ENCODE results near the gene PHF1. TPM values are rescaled to one million over a fixed set of nuclear protein-coding genes. Genes with fewer than 3 reads are reported as not detected.
"Not testable (repeated sequence)": the region's sequence is repeated elsewhere in the genome, so short reads cannot be mapped to it uniquely, and the experiment has no call there.

Gene PHF1
- total RNA-seq, 2 donors from 2014 or later = 21.9 to 39.5 TPM

DNA sequence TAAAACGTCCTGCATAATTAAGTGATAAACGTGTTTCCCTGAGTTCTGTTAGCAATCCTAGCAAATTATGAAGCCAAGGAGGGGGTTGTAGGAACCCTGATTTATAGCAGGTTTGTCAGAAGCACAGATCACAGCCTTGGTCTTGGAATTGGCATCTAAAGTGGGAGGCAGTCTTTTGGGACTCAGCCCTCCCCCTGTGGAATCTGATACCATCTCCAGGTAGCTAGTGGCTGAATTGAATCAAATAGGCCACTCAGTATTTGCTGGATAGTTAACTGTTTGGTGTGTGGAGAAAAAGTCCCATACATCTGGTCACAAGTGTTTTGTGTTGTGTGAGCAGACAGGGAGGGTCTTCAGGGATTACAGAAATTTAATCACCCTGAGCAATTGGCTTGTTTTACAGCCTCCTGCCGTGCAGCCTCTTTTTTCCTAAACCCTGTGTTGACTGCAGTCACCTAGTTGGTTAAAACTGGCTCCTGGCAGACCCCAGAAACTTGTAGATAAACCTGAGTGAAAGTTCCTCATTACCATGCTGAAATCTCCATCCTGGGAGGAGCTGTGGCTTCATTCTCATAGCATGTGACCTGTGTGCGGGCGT is 38.2 kb upstream of the PHF1 start:
- no peak for DNase-seq
- intact Hi-C loops (cut with DNase I) = no loop called here
- no peaks in the 10 kb centered on the region for H3K4me1 ChIP-seq
- H3K9me3 ChIP-seq = no peaks in the 10 kb centered on the region
- no peaks in the 10 kb centered on the region for H3K27me3 ChIP-seq
- H3K36me3 ChIP-seq = no peaks in the 10 kb centered on the region
- H3K4me3 ChIP-seq = no peak overlapping the region
- TF ChIP-seq CTCF (IDR thresholded peaks at IDR 0.05) = no peak
- peak overlapping the region in 1 of 2 donors; percentile 14 for H3K9ac ChIP-seq (ENCODE audit: low read depth in 2 of 2, low read length in 2 of 2)
- no peak overlapping the region for H3K27ac ChIP-seq

- Histone ChIP-seq H3K9ac (ENCODE audit: low read depth in 2 of 2, low read length in 2 of 2) (no peak overlapping the region), H3K4me1 (no peaks in the 10 kb centered on the region), H3K36me3 (no peaks in the 10 kb centered on the region), H3K27me3 (no peaks in the 10 kb centered on the region), H3K4me3 (no peak overlapping the region), H3K27ac (no peak overlapping the region), H3K9me3 (no peaks in the 10 kb centered on the region)
- TF ChIP-seq CTCF (IDR thresholded peaks at IDR 0.05) = no peak
- intact Hi-C loops (cut with DNase I) = no loop called here
- no peak for DNase-seq
These were observed 36.6 kb upstream of the PHF1 start for GRCh38 chr6:33373960-33374910.

DNA sequence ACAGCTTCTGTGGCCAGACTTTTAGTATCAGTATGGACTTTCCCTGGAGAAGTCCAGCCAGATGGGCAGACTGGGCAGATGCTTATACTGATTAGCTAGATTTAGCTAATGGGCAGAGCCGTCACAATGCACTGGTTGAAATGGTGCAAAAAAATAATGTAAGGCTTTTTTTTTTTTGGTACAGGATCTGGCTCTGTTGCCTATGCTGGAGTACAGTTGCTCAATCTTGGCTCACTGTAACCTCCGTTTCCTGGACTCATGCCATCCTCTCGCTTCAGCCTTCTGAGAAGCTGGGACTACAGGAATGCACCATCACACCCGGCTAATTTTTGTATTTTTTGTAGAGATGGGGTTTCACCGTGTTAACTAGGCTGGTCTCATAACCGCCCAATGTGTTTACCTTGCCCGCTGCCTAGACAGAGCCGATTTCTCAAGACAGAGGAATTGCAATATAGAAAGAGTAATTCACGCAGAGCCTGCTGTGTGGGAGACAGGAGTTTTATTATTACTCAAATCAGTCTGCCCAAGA is 35.6 kb upstream of the PHF1 start:
- H3K4me3 ChIP-seq = no peak overlapping the region
- H3K4me1 ChIP-seq = no peaks in the 10 kb centered on the region
- intact Hi-C loops (cut with DNase I) = no loop called here
- no peaks in the 10 kb centered on the region for H3K36me3 ChIP-seq
- H3K27me3 ChIP-seq = no peaks in the 10 kb centered on the region
- no peak overlapping the region for H3K27ac ChIP-seq
- no peaks in the 10 kb centered on the region for H3K9me3 ChIP-seq
- DNase-seq = peak; percentile 68
- no peak overlapping the region for H3K9ac ChIP-seq (ENCODE audit: low read depth in 2 of 2, low read length in 2 of 2)
- no peak for TF ChIP-seq CTCF (IDR thresholded peaks at IDR 0.05)

DNA sequence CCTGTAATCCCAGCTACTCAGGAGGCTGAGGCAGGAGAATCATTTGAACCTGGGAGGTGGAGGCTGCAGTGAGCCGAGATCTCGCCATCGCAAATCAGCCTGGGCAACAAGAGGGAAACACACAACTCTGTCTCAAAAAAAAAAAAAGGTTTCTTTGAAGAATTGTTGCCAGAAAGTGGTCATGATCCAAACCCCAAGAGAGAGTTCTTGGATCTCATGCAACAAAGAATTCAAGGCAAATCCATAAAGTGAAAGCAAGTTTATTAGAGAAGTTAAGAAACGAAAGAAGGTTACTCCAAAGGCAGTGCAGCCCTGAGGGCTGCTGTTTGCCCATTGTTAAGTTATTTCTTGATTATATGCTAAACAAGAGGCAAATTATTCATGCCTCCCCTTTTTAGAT is 33.6 kb upstream of the PHF1 start:
- Histone ChIP-seq H3K9me3 (no peaks in the 10 kb centered on the region), H3K27ac (no peak overlapping the region), H3K9ac (ENCODE audit: low read depth in 2 of 2, low read length in 2 of 2) (no peak overlapping the region), H3K4me3 (no peak overlapping the region), H3K4me1 (no peaks in the 10 kb centered on the region), H3K27me3 (no peaks in the 10 kb centered on the region), H3K36me3 (no peaks in the 10 kb centered on the region)
- no peak for TF ChIP-seq CTCF (IDR thresholded peaks at IDR 0.05)
- intact Hi-C loops (cut with DNase I) = no loop called here
- no peak for DNase-seq

DNA sequence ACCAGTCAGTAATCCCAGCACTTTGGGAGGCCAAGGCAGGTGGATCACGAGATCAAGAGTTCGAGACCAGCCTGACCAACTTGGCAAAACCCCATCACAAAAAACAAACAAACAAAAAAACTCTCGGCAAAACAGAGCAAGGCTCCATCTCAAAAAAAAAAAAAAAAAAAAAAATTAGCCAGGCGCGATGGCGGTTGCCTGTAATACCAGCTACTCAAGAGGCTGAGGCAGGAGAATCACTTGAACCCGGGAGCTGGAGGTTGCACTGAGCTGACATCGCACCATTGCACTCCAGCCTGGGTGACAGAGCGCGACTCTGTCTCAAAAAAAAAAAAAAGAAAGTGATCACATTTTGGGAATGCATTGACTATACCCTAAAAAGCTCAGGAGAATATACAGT is 31.6 kb upstream of the PHF1 start:
- intact Hi-C loops (cut with DNase I); H3K36me3 ChIP-seq; H3K4me1 ChIP-seq; DNase-seq; H3K9ac ChIP-seq (ENCODE audit: low read depth in 2 of 2, low read length in 2 of 2); H3K27me3 ChIP-seq; H3K9me3 ChIP-seq; H3K4me3 ChIP-seq; H3K27ac ChIP-seq: not testable (repeated sequence)
